Measurements from ENCODE around the gene TSHZ2. TPM values are rescaled to one million over a fixed set of nuclear protein-coding genes. Genes with fewer than 3 reads are reported as not detected.

The TSHZ2 gene
- total RNA-seq, 4 donors from 2014 or later: 4.0 to 57.8 (median 10.3) TPM

- Histone ChIP-seq H3K27me3 (no peaks in the 10 kb centered on the region), H3K4me1 (peaks cover 0 to 5% (median 0%) of the 10 kb centered on the region in 4 donors), H3K36me3 (no peaks in the 10 kb centered on the region), H3K27ac (no peak overlapping the region), H3K9me3 (no peaks in the 10 kb centered on the region), H3K4me3 (peak overlapping the region in 1 of 4 donors; percentile 18)
- DNase-seq: peak; percentile 71 to 85 (median 78)
- TF ChIP-seq CTCF (IDR thresholded peaks at IDR 0.05): peak; percentile 55 to 93 (median 66)
- TF ChIP-seq POLR2A (IDR thresholded peaks at IDR 0.05): no peak
These were observed 244.9 kb downstream of the TSHZ2 start for GRCh38 chr20:53216856-53217576.

GRCh38 chr20:53220482-53221307, 248.5 kb downstream of the TSHZ2 start:
- Histone ChIP-seq H3K27ac (no peak overlapping the region), H3K4me3 (no peak overlapping the region), H3K9me3 (no peaks in the 10 kb centered on the region), H3K27me3 (no peaks in the 10 kb centered on the region), H3K4me1 (peaks cover 0 to 5% (median 0%) of the 10 kb centered on the region in 4 donors), H3K36me3 (no peaks in the 10 kb centered on the region)
- no peak for TF ChIP-seq CTCF (IDR thresholded peaks at IDR 0.05)
- TF ChIP-seq POLR2A (IDR thresholded peaks at IDR 0.05): no peak
- DNase-seq: no peak

- no peak for TF ChIP-seq POLR2A (IDR thresholded peaks at IDR 0.05)
- TF ChIP-seq CTCF (IDR thresholded peaks at IDR 0.05): no peak
- peaks cover 0 to 3% (median 0%) of the 10 kb centered on the region in 4 donors for H3K4me1 ChIP-seq
- DNase-seq: no peak
- no peak overlapping the region for H3K4me3 ChIP-seq
- H3K27me3 ChIP-seq: no peaks in the 10 kb centered on the region
- H3K9me3 ChIP-seq: no peaks in the 10 kb centered on the region
- H3K27ac ChIP-seq: no peak overlapping the region
- H3K36me3 ChIP-seq: no peaks in the 10 kb centered on the region
These were observed 249.6 kb downstream of the TSHZ2 start for GRCh38 chr20:53221731-53222130.

- TF ChIP-seq POLR2A (IDR thresholded peaks at IDR 0.05) (no peak), CTCF (IDR thresholded peaks at IDR 0.05) (no peak)
- no peak overlapping the region for H3K4me3 ChIP-seq
- DNase-seq: no peak
- no peaks in the 10 kb centered on the region for H3K4me1 ChIP-seq
- H3K27ac ChIP-seq: no peak overlapping the region
- H3K36me3 ChIP-seq: no peaks in the 10 kb centered on the region
- no peaks in the 10 kb centered on the region for H3K27me3 ChIP-seq
- no peaks in the 10 kb centered on the region for H3K9me3 ChIP-seq
These were observed 250.3 kb downstream of the TSHZ2 start for GRCh38 chr20:53222416-53222815.

- H3K4me3 ChIP-seq: no peak overlapping the region
- H3K36me3 ChIP-seq: no peaks in the 10 kb centered on the region
- no peaks in the 10 kb centered on the region for H3K4me1 ChIP-seq
- DNase-seq: no peak
- no peaks in the 10 kb centered on the region for H3K27me3 ChIP-seq
- no peaks in the 10 kb centered on the region for H3K9me3 ChIP-seq
- TF ChIP-seq CTCF (IDR thresholded peaks at IDR 0.05): no peak
- no peak for TF ChIP-seq POLR2A (IDR thresholded peaks at IDR 0.05)
- H3K27ac ChIP-seq: no peak overlapping the region
These were observed 250.8 kb downstream of the TSHZ2 start for GRCh38 chr20:53222932-53223331.
